CD4-positive, alpha-beta memory T cell (primary cell): ENCODE data around the gene FAM240A. TPM values are rescaled to one million over a fixed set of nuclear protein-coding genes. Genes with fewer than 3 reads are reported as not detected.

Source experiments
- CTCF ChIA-PET: fragments of 350-600 bp; sonication (Branson Sonifier 250); formaldehyde crosslinking; loops from one replicate; lab custom pipeline; 2021; ENCODE audit warnings: inconsistent platforms; ENCODE audit not compliant: partially characterized antibody; lab: Charles Lee
- POLR2A ChIA-PET: fragments of 350-600 bp; sonication (Branson Sonifier 250); formaldehyde crosslinking; loops from one replicate; lab custom pipeline; 2021; ENCODE audit not compliant: partially characterized antibody; lab: Charles Lee
- DNase-seq, 5 donors: peaks; one replicate each; pipeline versions ENCODE4 v3.0.0 to v3.0.0-alpha.2; 2020 to 2022; ENCODE audit warnings: mixed read lengths in 1 of 5
- H3K27ac ChIP-seq: one replicate; pipeline ENCODE4 v1.7.0; 2013; ENCODE audit warnings: low read depth, low read length
- H3K27me3 ChIP-seq: 2 replicates; pipeline ENCODE4 v1.7.0; 2013; ENCODE audit warnings: mild to moderate bottlenecking, low read length, moderate library complexity; ENCODE audit not compliant: insufficient read depth
- H3K36me3 ChIP-seq: 2 replicates; pipeline ENCODE4 v1.7.0; 2013; ENCODE audit warnings: mild to moderate bottlenecking, low read length, moderate library complexity; ENCODE audit not compliant: insufficient read depth
- H3K4me1 ChIP-seq: 2 replicates; pipeline ENCODE4 v1.7.0; 2013; ENCODE audit warnings: mild to moderate bottlenecking, low read length, moderate library complexity; ENCODE audit not compliant: insufficient read depth
- H3K4me3 ChIP-seq, 2 donors: one replicate each; pipeline ENCODE4 v1.7.0; 2013; ENCODE audit warnings: low read length in 2 of 2, mild to moderate bottlenecking in 1 of 2
- H3K9me3 ChIP-seq, 2 donors: one replicate each; pipeline ENCODE4 v1.7.0; 2013; ENCODE audit warnings: low read length in 2 of 2, control low read depth in 1 of 2; ENCODE audit not compliant: control insufficient read depth in 1 of 2
- H3K27ac Mint-ChIP-seq, 7 donors: one replicate each; pipeline ENCODE4 v1.8.0; 2020 to 2021; ENCODE audit warnings: mixed read lengths in 7 of 7, mild to moderate bottlenecking in 6 of 7, inconsistent platforms in 3 of 7, moderate library complexity in 3 of 7
- H3K27me3 Mint-ChIP-seq, 2 donors: one replicate each; pipeline ENCODE4 v1.8.0; 2020 to 2021; ENCODE audit warnings: mixed read lengths in 2 of 2
- H3K36me3 Mint-ChIP-seq, 2 donors: one replicate each; pipeline ENCODE4 v1.8.0; 2020 to 2021; ENCODE audit warnings: mixed read lengths in 2 of 2, inconsistent platforms in 1 of 2, mild to moderate bottlenecking in 1 of 2
- H3K4me1 Mint-ChIP-seq, 4 donors: one replicate each; pipeline ENCODE4 v1.8.0; 2020 to 2021; ENCODE audit warnings: mixed read lengths in 4 of 4, mild to moderate bottlenecking in 1 of 4
- H3K4me3 Mint-ChIP-seq, 8 donors: one replicate each; pipeline ENCODE4 v1.8.0; 2020 to 2021; ENCODE audit warnings: mixed read lengths in 8 of 8, mild to moderate bottlenecking in 7 of 8, moderate library complexity in 6 of 8, inconsistent platforms in 3 of 8
- H3K9me3 Mint-ChIP-seq, 8 donors: one replicate each; pipeline ENCODE4 v1.8.0; 2020 to 2021; ENCODE audit warnings: mixed read lengths in 8 of 8, mild to moderate bottlenecking in 5 of 8, inconsistent platforms in 3 of 8, moderate library complexity in 1 of 8
- intact Hi-C: fragments of 100-400 bp; cut with micrococcal nuclease; formaldehyde crosslinking; loops from one replicate; pipeline ENCODE4 v1.15.1; 2023
- polyA plus RNA-seq, 2 donors: library from polyadenylated mRNA; unstranded; fragments of 300-500 nt; fragmentation: Illumina TruSeq; gene quantifications; one replicate each; pipeline ENCODE4 v1.2.3, GENCODE V29; 2021
- total RNA-seq, 2 experiments: library from RNA; stranded (reverse); gene quantifications; one replicate each; pipeline ENCODE4 v1.2.3, GENCODE V29; 2021

Gene FAM240A
- total and polyA plus RNA-seq, 4 experiments from 2014 or later = not detected

GRCh38 chr3:46615050-46615775 is 2.9 kb downstream of the FAM240A start:
- CTCF ChIA-PET = interaction anchor here (1.2 to 2.6 kb wide), 4 partner anchors 10 to 127 kb away, joined by 3 to 11 read pairs (median 4); no protein-coding TSS in a partner anchor
- H3K27me3 Mint-ChIP-seq = peaks cover 12 to 16% of the 10 kb centered on the region in 2 donors
- intact Hi-C loops = no loop called here

DNA sequence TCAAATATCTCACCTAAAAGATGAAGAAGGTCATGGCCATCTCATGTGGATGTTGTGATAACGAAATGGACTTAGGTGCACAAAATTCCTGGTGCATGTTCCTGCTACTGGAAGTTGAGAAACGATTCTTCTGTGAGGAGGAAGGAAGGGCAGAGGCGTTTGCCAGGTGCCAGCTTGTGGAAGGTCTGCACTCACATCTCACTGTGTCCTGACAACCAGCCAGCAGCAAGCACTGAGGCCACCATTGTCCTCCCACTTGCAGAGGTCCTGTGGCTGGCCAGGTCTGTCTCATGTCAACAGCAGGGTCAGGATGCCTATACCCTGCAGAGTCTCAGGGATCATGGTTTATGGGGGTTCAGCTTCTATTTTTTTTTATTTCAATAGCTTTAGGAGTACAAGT is 3.7 kb downstream of the FAM240A start:
- intact Hi-C loops = no loop called here
- Histone ChIP-seq H3K27me3 (no peaks in the 10 kb centered on the region), H3K27ac (no peak overlapping the region), H3K9me3 (no peaks in the 10 kb centered on the region), H3K36me3 (no peaks in the 10 kb centered on the region), H3K4me1 (no peaks in the 10 kb centered on the region), H3K4me3 (no peak overlapping the region)
- Mint-ChIP-seq H3K27ac (no peak overlapping the region), H3K36me3 (no peaks in the 10 kb centered on the region), H3K4me3 (no peak overlapping the region), H3K27me3 (peaks cover 12 to 16% of the 10 kb centered on the region in 2 donors), H3K4me1 (peaks cover 0 to 3% (median 0%) of the 10 kb centered on the region in 4 donors), H3K9me3 (no peaks in the 10 kb centered on the region)
- ChIA-PET CTCF (interaction anchor here (1.8 to 2.6 kb wide), 2 partner anchors 13 to 127 kb away, joined by 4 to 11 read pairs; no protein-coding TSS in a partner anchor), POLR2A (no interaction called here)
- no peak for DNase-seq

More at GRCh38 chr3:46615050-46615775, 2.9 kb downstream of the FAM240A start:
- Histone ChIP-seq H3K4me1 (no peaks in the 10 kb centered on the region), H3K27me3 (no peaks in the 10 kb centered on the region), H3K36me3 (no peaks in the 10 kb centered on the region), H3K9me3 (no peaks in the 10 kb centered on the region), H3K27ac (no peak overlapping the region), H3K4me3 (no peak overlapping the region)
- Mint-ChIP-seq H3K27ac (peak overlapping the region in 3 of 7 donors; percentile 53 to 72 (median 68)), H3K9me3 (no peaks in the 10 kb centered on the region), H3K4me3 (no peak overlapping the region), H3K36me3 (no peaks in the 10 kb centered on the region), H3K4me1 (peaks cover 0 to 3% (median 0%) of the 10 kb centered on the region in 4 donors)
- no peak for DNase-seq
- POLR2A ChIA-PET = no interaction called here

DNA sequence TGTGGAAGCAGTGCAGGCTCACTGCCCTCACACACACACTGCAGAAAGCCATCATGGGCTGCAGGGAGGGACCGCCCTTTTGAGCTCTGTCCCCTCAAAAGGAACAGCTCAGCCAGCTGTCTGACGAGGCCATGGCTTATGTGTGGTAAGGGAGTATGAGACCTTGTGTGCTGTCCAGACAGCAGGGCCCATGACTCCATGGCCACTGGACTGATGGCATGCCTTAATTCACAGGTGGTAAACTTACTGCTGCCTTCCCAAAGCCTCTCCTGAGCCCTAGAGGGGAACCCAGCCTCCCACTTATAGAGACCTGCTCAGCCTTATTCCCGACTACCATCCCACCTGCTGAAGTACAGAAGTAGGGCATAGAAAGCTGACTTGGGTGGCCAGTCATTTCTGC is 5.6 kb downstream of the FAM240A start:
- no peak overlapping the region for H3K4me3 ChIP-seq
- no peak for DNase-seq
- ChIA-PET POLR2A (no interaction called here), CTCF (no interaction called here)
- peaks cover 0 to 3% (median 0%) of the 10 kb centered on the region in 4 donors for H3K4me1 Mint-ChIP-seq
- H3K27ac ChIP-seq = no peak overlapping the region
- no peak overlapping the region for H3K27ac Mint-ChIP-seq
- H3K9me3 ChIP-seq = no peaks in the 10 kb centered on the region
- intact Hi-C loops = no loop called here
- H3K27me3 Mint-ChIP-seq = peaks cover 11 to 16% of the 10 kb centered on the region in 2 donors
- no peak overlapping the region for H3K4me3 Mint-ChIP-seq
- no peaks in the 10 kb centered on the region for H3K36me3 Mint-ChIP-seq
- H3K36me3 ChIP-seq = no peaks in the 10 kb centered on the region
- H3K4me1 ChIP-seq = no peaks in the 10 kb centered on the region
- H3K27me3 ChIP-seq = no peaks in the 10 kb centered on the region
- no peaks in the 10 kb centered on the region for H3K9me3 Mint-ChIP-seq

DNA sequence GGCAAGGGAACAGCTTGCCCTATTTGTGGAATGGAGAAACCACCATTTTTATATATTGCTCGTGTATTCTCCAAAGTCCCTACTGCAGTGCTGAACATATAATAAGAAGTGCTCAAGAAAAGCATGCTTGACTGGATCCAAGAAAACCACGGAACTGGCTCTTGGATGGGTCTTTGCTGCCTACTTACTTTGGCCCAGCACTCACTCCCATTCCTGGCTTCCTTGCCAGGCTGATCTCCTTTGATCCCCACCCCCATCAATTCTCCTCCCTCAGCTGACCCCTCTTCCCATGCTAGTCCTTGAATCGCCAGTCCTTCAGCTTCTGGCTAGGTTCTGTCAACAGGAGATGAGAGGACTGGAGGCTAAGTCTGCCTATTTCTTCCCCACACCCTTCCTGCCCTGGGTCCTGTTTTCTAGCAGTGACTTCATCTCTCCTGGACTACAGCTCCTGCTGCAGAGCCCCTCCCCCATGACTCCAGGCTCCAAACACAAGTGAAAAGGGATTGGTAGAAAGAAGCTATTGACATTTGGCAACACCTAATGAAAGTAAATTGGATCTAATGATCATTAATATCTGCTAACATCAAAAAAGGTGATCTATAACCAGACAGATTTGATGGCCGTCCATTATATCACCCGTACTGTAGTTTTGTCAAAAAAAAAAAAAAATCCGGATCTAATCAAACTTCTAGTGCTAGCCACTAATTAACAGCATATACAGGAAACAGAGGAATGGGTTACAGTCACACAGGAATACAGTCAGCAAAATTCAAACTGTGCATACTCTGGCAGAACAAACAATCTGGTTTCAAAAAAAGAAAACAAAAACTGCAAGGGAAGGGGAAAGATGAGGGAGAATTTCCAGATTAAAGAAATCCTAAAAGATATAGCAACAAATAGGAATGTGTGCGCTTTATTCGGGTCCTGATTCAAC is 7.8 kb downstream of the FAM240A start:
- H3K9me3 Mint-ChIP-seq = no peaks in the 10 kb centered on the region
- H3K36me3 ChIP-seq = no peaks in the 10 kb centered on the region
- H3K9me3 ChIP-seq = no peaks in the 10 kb centered on the region
- H3K27me3 ChIP-seq = no peaks in the 10 kb centered on the region
- H3K4me3 ChIP-seq = no peak overlapping the region
- no peaks in the 10 kb centered on the region for H3K36me3 Mint-ChIP-seq
- H3K4me3 Mint-ChIP-seq = no peak overlapping the region
- CTCF ChIA-PET = interaction anchor here (1.1 to 1.3 kb wide), 2 partner anchors 9 to 132 kb away, joined by 4 to 5 read pairs; no protein-coding TSS in a partner anchor
- H3K4me1 ChIP-seq = no peaks in the 10 kb centered on the region
- H3K27me3 Mint-ChIP-seq = peaks cover 15% of the 10 kb centered on the region in 2 donors
- H3K27ac ChIP-seq = no peak overlapping the region
- POLR2A ChIA-PET = no interaction called here
- no peaks in the 10 kb centered on the region for H3K4me1 Mint-ChIP-seq
- DNase-seq = no peak
- intact Hi-C loops = no loop called here
- no peak overlapping the region for H3K27ac Mint-ChIP-seq

DNA sequence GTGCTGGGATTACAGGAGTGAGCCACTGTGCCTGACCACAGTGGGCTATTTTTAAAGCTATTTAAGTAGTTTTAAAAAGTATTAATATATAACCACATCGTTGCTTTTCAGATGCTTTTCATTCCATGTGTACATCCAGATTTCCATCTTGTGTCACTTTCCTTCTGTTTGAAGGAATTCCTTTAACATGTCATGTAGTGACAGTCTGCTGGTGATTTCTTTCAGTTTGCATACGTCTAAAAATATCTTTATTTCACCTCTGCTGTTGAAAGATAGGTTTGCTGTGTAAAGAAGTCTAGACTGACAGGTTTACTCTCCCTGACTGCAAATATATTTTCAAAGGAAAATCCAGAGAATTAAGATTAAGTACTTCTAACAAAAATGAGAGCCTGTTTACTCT is 12.2 kb downstream of the FAM240A start:
- Mint-ChIP-seq H3K9me3 (no peaks in the 10 kb centered on the region), H3K4me1 (peaks cover 2 to 11% (median 5%) of the 10 kb centered on the region in 4 donors), H3K27me3 (peaks cover 3 to 8% of the 10 kb centered on the region in 2 donors), H3K4me3 (no peak overlapping the region), H3K36me3 (no peaks in the 10 kb centered on the region), H3K27ac (no peak overlapping the region)
- DNase-seq = no peak
- intact Hi-C loops = no loop called here
- Histone ChIP-seq H3K36me3 (no peaks in the 10 kb centered on the region), H3K9me3 (no peaks in the 10 kb centered on the region), H3K4me1 (peaks cover 2% of the 10 kb centered on the region), H3K4me3 (no peak overlapping the region), H3K27ac (no peak overlapping the region), H3K27me3 (no peaks in the 10 kb centered on the region)
- ChIA-PET POLR2A (no interaction called here), CTCF (interaction anchor here (1.3 to 2.1 kb wide), 2 partner anchors 10 to 136 kb away, joined by 3 to 17 read pairs; no protein-coding TSS in a partner anchor)

DNA sequence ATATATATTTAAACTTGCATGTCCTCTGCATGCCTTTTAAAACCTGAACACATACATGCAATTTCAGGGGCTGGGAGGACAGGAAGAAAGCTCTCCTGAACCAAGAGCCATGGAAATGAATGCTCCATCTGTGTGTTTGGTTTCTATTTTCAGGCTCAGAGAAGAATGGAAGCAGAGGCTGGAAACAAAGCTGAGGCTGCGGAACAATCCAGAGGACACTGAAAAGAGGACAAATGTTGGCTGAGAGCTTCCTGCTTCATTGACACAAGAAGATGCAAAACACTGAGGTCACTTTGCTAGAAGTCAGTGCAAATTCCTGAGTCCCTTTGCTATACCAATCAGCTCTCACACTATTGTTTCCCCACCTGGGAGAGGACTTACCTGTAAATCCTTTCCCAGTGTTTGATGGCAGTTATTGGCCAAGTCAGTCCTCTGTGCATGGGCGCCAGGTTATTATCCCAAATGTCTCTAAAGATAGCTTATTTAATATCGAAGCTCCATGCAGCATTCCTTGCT is 12.7 kb downstream of the FAM240A start:
- CTCF ChIA-PET = interaction anchor here (1.3 to 2.1 kb wide), 2 partner anchors 10 to 137 kb away, joined by 3 to 17 read pairs; no protein-coding TSS in a partner anchor
- Histone ChIP-seq H3K4me1 (peaks cover 5% of the 10 kb centered on the region), H3K9me3 (no peaks in the 10 kb centered on the region), H3K4me3 (no peak overlapping the region), H3K36me3 (no peaks in the 10 kb centered on the region), H3K27me3 (no peaks in the 10 kb centered on the region), H3K27ac (no peak overlapping the region)
- peaks cover 3 to 16% (median 9%) of the 10 kb centered on the region in 4 donors for H3K4me1 Mint-ChIP-seq
- no peak for DNase-seq
- no peak overlapping the region for H3K27ac Mint-ChIP-seq
- H3K36me3 Mint-ChIP-seq = no peaks in the 10 kb centered on the region
- H3K27me3 Mint-ChIP-seq = peaks cover 3 to 7% of the 10 kb centered on the region in 2 donors
- H3K9me3 Mint-ChIP-seq = no peaks in the 10 kb centered on the region
- POLR2A ChIA-PET = no interaction called here
- H3K4me3 Mint-ChIP-seq = no peak overlapping the region
- intact Hi-C loops = no loop called here
